GM12878 (cell line): ENCODE measurements around the gene NPPB. TPM values are rescaled to one million over a fixed set of nuclear protein-coding genes. Genes with fewer than 3 reads are reported as not detected.

Experiments used
- ATAC-seq: fragments of 200-7000 bp; cut with Tn5 transposase; 3 replicates; pipeline ENCODE4 v1.9.1; 2020; ENCODE audit warnings: mild to moderate bottlenecking, moderate library complexity
- BruUV-seq: library from RNA; stranded (reverse); fragments of 400-500 nt; replicated peaks from 2 replicates; lab custom pipeline; 2021; lab: Mats Ljungman, UMichigan
- CTCF ChIA-PET: fragments of 300-600 bp; sonication (Branson Sonifier 250); formaldehyde crosslinking; extraction: SDS; loops from one replicate; lab custom pipeline; 2021; ENCODE audit warnings: inconsistent platforms; lab: Yijun Ruan, JAX
- POLR2A ChIA-PET: fragments of 350-600 bp; formaldehyde crosslinking; extraction: SDS; loops from one replicate; lab custom pipeline; 2021; ENCODE audit warnings: inconsistent platforms; lab: Charles Lee
- RAD21 ChIA-PET: fragments of 300-600 bp; sonication (Branson Sonifier 250); formaldehyde crosslinking; loops from one replicate; lab custom pipeline; 2023; ENCODE audit warnings: antibody characterized with exemption; ENCODE audit not compliant: unreplicated experiment; lab: Charles Lee
- SMC1A ChIA-PET: fragments of 300-600 bp; sonication (Branson Sonifier 250); formaldehyde crosslinking; loops from one replicate; lab custom pipeline; 2023; ENCODE audit not compliant: unreplicated experiment, uncharacterized antibody; lab: Charles Lee
- DNase-seq: peaks from one replicate; pipeline ENCODE4 v3.0.0-alpha.2; 2011; ENCODE audit warnings: low read depth, low spot score
- FAIRE-seq: peaks from 3 replicates; lab custom pipeline; 2011; peaks lifted over from hg19 to GRCh38; lab: Jason Lieb, UNC
- H2AFZ ChIP-seq: 2 replicates; pipeline ENCODE4 v1.6.0; 2011; ENCODE audit warnings: low read depth, low read length, control low read depth; ENCODE audit not compliant: control insufficient read depth
- H3K27ac ChIP-seq: 2 replicates; pipeline ENCODE4 v1.5.1; 2011; ENCODE audit warnings: control low read depth; ENCODE audit not compliant: control insufficient read depth, insufficient read depth
- H3K27me3 ChIP-seq, 2 experiments: replicated peaks in 1 of 2; 2 replicates each; pipeline versions ENCODE4 v1.6.0 to v1.6.1; 2011; ENCODE audit warnings: low read length in 1 of 2; ENCODE audit not compliant: control insufficient read depth in 2 of 2, insufficient read depth in 2 of 2
- H3K36me3 ChIP-seq, 2 experiments: 2 replicates each; pipeline ENCODE4 v1.5.1; 2011; ENCODE audit warnings: low read length in 1 of 2; ENCODE audit not compliant: control insufficient read depth in 2 of 2, insufficient read depth in 2 of 2
- H3K4me1 ChIP-seq: 2 replicates; pipeline ENCODE4 v1.6.1; 2011; ENCODE audit warnings: mild to moderate bottlenecking, low read length, moderate library complexity, mixed read lengths; ENCODE audit not compliant: control insufficient read depth, insufficient read depth
- H3K4me2 ChIP-seq: 2 replicates; pipeline ENCODE4 v1.6.0; 2011; ENCODE audit warnings: control low read depth; ENCODE audit not compliant: control insufficient read depth, insufficient read depth
- H3K4me3 ChIP-seq: fragments of 200-600 bp; sonication (generic); 2 replicates; pipeline ENCODE4 v1.5.1; 2016
- H3K79me2 ChIP-seq: 2 replicates; pipeline ENCODE4 v1.6.0; 2011; ENCODE audit warnings: low read length; ENCODE audit not compliant: control insufficient read depth, insufficient read depth
- H3K9ac ChIP-seq: 2 replicates; pipeline ENCODE4 v1.8.0; 2011; ENCODE audit warnings: low read length, control low read depth, mixed read lengths; ENCODE audit not compliant: control insufficient read depth, insufficient read depth
- H3K9me3 ChIP-seq: replicated peaks from 3 replicates; pipeline ENCODE4 v1.5.1; 2011; ENCODE audit warnings: mild to moderate bottlenecking, low read length; ENCODE audit not compliant: control insufficient read depth, insufficient read depth
- H4K20me1 ChIP-seq: 2 replicates; pipeline ENCODE4 v1.6.0; 2011; ENCODE audit not compliant: control insufficient read depth, insufficient read depth
- EGR1 ChIP-seq, 2 experiments: IDR thresholded peaks; 1 replicate in 1 of 2; 2 replicates in 1 of 2; pipeline ENCODE4 v1.6.1; 2011 to 2012; ENCODE audit warnings: low read depth in 2 of 2, low read length in 2 of 2, borderline replicate concordance in 1 of 2, mild to moderate bottlenecking in 1 of 2, moderate library complexity in 1 of 2
- USF1 ChIP-seq: IDR thresholded peaks from 2 replicates; pipeline ENCODE4 v1.6.1; 2011; ENCODE audit warnings: borderline replicate concordance, low read depth, mild to moderate bottlenecking, moderate library complexity, mixed read lengths, low read length; ENCODE audit not compliant: insufficient read depth; ENCODE audit errors: extremely low read length
- WGBS: methylation state at CpG from one replicate; pipeline ENCODE4 v1.1.6; 2016; ENCODE audit warnings: low lambda C conversion rate; ENCODE audit not compliant: insufficient replicate concordance, insufficient coverage; ENCODE audit errors: missing lambda C conversion rate; 5-methylcytosine and 5-hydroxymethylcytosine counted together
- in situ Hi-C: fragments of 300-500 bp; cut with MboI; formaldehyde crosslinking; loops from 9 replicates; pipeline ENCODE4 v1.14.3; 2018; ENCODE audit warnings: mixed read lengths
- intact Hi-C: fragments of 100-400 bp; cut with micrococcal nuclease; formaldehyde crosslinking; loops from one replicate; pipeline ENCODE4 v1.14.2; 2022; ENCODE audit not compliant: unreplicated experiment
- polyA plus RNA-seq, 11 experiments: library from polyadenylated mRNA; depleted of rRNA in 4 of 11; unstranded in 6 of 11; stranded (reverse) in 5 of 11; fragments of >200 nt; fragmentation: Nextera tagmentation in 4 of 11; fragmentation: Illumina TruSeq in 1 of 11; extraction: Ambion mirVana in 4 of 11; extraction: Trizol in 1 of 11; gene quantifications; 1 replicate in 1 of 11; 2 replicates in 10 of 11; pipeline versions ENCODE4 v1.2.1 to v1.2.3, GENCODE V29; 2011 to 2016; ENCODE audit warnings: inconsistent platforms in 2 of 11, missing spikeins in 2 of 11, low read depth in 1 of 11
- total RNA-seq, 4 experiments: library from RNA; depleted of rRNA in 3 of 4; stranded (reverse); fragments of >200 nt in 3 of 4; fragmentation: Illumina TruSeq in 1 of 4; extraction: Trizol in 1 of 4; gene quantifications; 2 replicates each; pipeline versions ENCODE4 v1.2.1 to v1.2.3, GENCODE V29; 2013 to 2021

Gene NPPB
- total and polyA plus RNA-seq, 10 of the 15 experiments (the other 5 are each of a cell fraction or from before 2014, with no cell fraction given): not detected

GRCh38 chr1:11842154-11843041 lies 16.3 kb downstream of the NPPB start:
- peaks cover 17 to 40% of the 10 kb centered on the region in 2 experiments for H3K36me3 ChIP-seq
- peak overlapping the region; percentile 41; the same call in 1 of the 2 replicates for H3K4me2 ChIP-seq
- H3K27ac ChIP-seq: no peak overlapping the region
- H2AFZ ChIP-seq: no peak overlapping the region
- in situ Hi-C loops (loop anchor here (5.0 to 10.0 kb wide), 2 partner anchors 55 to 122 kb away; no protein-coding TSS in a partner anchor), intact Hi-C loops (no loop called here)
- H3K4me3 ChIP-seq: no peak overlapping the region
- ATAC-seq (peak; percentile 48), DNase-seq (peak; percentile 24), FAIRE-seq (peak; percentile 70)
- no peaks in the 10 kb centered on the region for H3K9me3 ChIP-seq
- WGBS: 74% methylated on average over 18 of the region's 19 CpGs
- H3K4me1 ChIP-seq: peaks cover 17% of the 10 kb centered on the region
- H4K20me1 ChIP-seq: peaks cover 3% of the 10 kb centered on the region; the same call in 1 of the 2 replicates
- SMC1A ChIA-PET: interaction anchor here (1.9 kb wide), 1 partner anchor 125 kb away, joined by 5 read pairs; no protein-coding TSS in a partner anchor
- POLR2A ChIA-PET: no interaction called here
- H3K79me2 ChIP-seq: no peaks in the 10 kb centered on the region
- H3K27me3 ChIP-seq: no peaks in the 10 kb centered on the region
- TF ChIP-seq USF1: peak; percentile 58
- no peak for TF ChIP-seq EGR1 (IDR thresholded peaks at IDR 0.05; ENCODE audit: borderline replicate concordance in 1 of 2, low read depth in 2 of 2, low read length in 2 of 2)
- no peak overlapping the region; the same call in 1 of the 2 replicates for H3K9ac ChIP-seq
- RAD21 ChIA-PET: no interaction called here
- CTCF ChIA-PET: interaction anchor here (1.0 to 2.2 kb wide), 2 partner anchors 27 to 51 kb away, joined by 3 to 6 read pairs; no protein-coding TSS in a partner anchor
- BruUV-seq: no TSS peak
